ENCODE measurements around the gene CLN6. TPM values are rescaled to one million over a fixed set of nuclear protein-coding genes. Genes with fewer than 3 reads are reported as not detected.

Gene CLN6
- total RNA-seq: 35.0 and 37.5 TPM in 2 replicates

GRCh38 chr15:68229386-68230156, at the start of gene CLN6:
TSS of gene CLN6 (minus strand) at chr15:68229728. CDS start at chr15:68229584, 144 bp downstream.
- ATAC-seq (ENCODE audit: low read depth) (peak; percentile 88), DNase-seq (peak; percentile 85)
- POLR2A ChIA-PET: interaction anchor here (0.6 to 3.1 kb wide), 7 partner anchors 19 to 1164 kb away, joined by 3 to 34 read pairs (median 3); partner anchors contain the start of genes FEM1B, PIAS1 and SMAD3
- Mint-ChIP-seq H3K4me3 (peak within 1 kb of the TSS; percentile 92), H3K27ac (peak within 1 kb of the TSS; percentile 89), H3K4me1 (peaks cover 50% of the 10 kb centered on the region), H3K36me3 (ENCODE audit: low read depth) (peaks cover 3% of the 10 kb centered on the region), H3K9me3 (no peaks in the 10 kb centered on the region), H3K27me3 (no peaks in the 10 kb centered on the region)
- intact Hi-C loops (cut with micrococcal nuclease): loop anchor here (1.0 to 2.0 kb wide), 6 partner anchors 20 to 709 kb away; partner anchors contain the start of genes C15orf61, FEM1B, PIAS1 and RNU6-1
- TF ChIP-seq, protein P1, sequence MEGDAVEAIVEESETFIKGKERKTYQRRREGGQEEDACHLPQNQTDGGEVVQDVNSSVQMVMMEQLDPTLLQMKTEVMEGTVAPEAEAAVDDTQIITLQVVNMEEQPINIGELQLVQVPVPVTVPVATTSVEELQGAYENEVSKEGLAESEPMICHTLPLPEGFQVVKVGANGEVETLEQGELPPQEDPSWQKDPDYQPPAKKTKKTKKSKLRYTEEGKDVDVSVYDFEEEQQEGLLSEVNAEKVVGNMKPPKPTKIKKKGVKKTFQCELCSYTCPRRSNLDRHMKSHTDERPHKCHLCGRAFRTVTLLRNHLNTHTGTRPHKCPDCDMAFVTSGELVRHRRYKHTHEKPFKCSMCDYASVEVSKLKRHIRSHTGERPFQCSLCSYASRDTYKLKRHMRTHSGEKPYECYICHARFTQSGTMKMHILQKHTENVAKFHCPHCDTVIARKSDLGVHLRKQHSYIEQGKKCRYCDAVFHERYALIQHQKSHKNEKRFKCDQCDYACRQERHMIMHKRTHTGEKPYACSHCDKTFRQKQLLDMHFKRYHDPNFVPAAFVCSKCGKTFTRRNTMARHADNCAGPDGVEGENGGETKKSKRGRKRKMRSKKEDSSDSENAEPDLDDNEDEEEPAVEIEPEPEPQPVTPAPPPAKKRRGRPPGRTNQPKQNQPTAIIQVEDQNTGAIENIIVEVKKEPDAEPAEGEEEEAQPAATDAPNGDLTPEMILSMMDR (IDR thresholded peaks at IDR 0.05): no peak
- CTCF ChIA-PET: interaction anchor here (1.0 to 2.5 kb wide), 4 partner anchors 13 to 367 kb away, joined by 3 to 8 read pairs (median 3); no protein-coding TSS in a partner anchor

DNA sequence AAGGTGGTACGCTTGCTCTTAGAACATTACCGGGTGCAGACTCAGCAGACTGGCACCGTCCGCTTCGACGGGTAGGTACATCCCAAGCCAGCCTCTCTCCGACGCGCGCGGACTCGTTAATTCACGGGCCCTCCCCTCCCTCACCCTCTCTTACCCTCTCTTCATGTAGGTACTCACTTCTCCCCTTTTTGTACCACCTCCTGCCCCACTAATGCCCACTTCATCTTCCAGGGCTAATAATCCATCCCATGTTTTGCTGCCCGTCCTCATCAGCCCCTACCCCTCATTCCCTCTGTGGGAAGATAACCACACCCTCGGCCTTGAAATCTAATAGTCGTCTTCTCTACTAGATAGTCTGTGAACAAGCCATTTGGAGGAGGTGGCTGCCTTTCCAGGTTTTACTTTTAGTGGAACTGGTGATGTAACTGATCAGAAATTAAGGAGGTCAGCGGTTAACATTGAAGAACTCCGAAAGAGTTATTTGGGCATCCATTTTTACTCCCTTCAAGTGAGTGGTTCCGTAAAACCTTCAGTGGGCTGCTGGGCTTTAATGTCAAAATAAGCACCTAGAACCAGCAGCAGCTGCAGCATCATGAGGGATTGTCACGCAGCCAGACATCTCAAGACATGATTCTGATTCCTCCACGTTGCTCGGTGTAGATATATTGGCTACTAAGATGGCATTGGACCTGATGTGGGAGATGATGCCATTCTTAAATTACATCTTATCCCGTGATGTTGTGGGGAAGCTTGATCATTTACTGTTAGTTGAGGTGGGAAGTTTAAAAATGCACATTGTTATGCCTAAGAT, 49.3 kb upstream of the CLN6 start:
- H3K27ac Mint-ChIP-seq: peak overlapping the region; percentile 96
- TF ChIP-seq, protein P1 (IDR thresholded peaks at IDR 0.05): no peak
- CTCF ChIA-PET: interaction anchor here (1.0 kb wide), 1 partner anchor 26 kb away, joined by 3 read pairs; no protein-coding TSS in a partner anchor
- intact Hi-C loops (cut with micrococcal nuclease): loop anchor here (1.0 to 10.0 kb wide), 5 partner anchors 28 to 1174 kb away; partner anchors contain the start of genes ANP32A, GLCE, PIAS1 and RPLP1
- no peaks in the 10 kb centered on the region for H3K9me3 Mint-ChIP-seq
- no peaks in the 10 kb centered on the region for H3K27me3 Mint-ChIP-seq
- H3K36me3 Mint-ChIP-seq (ENCODE audit: low read depth): peaks cover 13% of the 10 kb centered on the region
- DNase-seq (no peak), ATAC-seq (ENCODE audit: low read depth) (no peak)
- peak overlapping the region; percentile 93 for H3K4me3 Mint-ChIP-seq
- POLR2A ChIA-PET: interaction anchor here (0.6 to 2.5 kb wide), 5 partner anchors 12 to 758 kb away, joined by 5 to 35 read pairs (median 13); partner anchors contain the start of genes C15orf61, CLN6 and PIAS1
- H3K4me1 Mint-ChIP-seq: peaks cover 56% of the 10 kb centered on the region

- CTCF ChIA-PET: interaction anchor here (1.1 to 3.4 kb wide), 2 partner anchors 25 to 28 kb away, joined by 6 to 14 read pairs; no protein-coding TSS in a partner anchor
- peaks cover 55% of the 10 kb centered on the region for H3K4me1 Mint-ChIP-seq
Observed at GRCh38 chr15:68278345-68278594, 48.7 kb upstream of the CLN6 start.

GRCh38 chr15:68277603-68278344, 48.2 kb upstream of the CLN6 start, which contains the start of gene FEM1B:
TSS of gene FEM1B (plus strand) at chr15:68277745. CDS start at chr15:68278418, 673 bp downstream.
- Mint-ChIP-seq H3K36me3 (ENCODE audit: low read depth) (peaks cover 13% of the 10 kb centered on the region), H3K4me3 (peak within 1 kb of the TSS; percentile 93), H3K4me1 (peaks cover 55% of the 10 kb centered on the region), H3K9me3 (no peaks in the 10 kb centered on the region), H3K27ac (peak within 1 kb of the TSS; percentile 96), H3K27me3 (no peaks in the 10 kb centered on the region)
- ATAC-seq (ENCODE audit: low read depth): peak; percentile 81
- peak; percentile 88 for DNase-seq
- TF ChIP-seq, protein P1 (IDR thresholded peaks at IDR 0.05): no peak
- intact Hi-C loops (cut with micrococcal nuclease): loop anchor here (1.0 to 10.0 kb wide), 9 partner anchors 22 to 1175 kb away; partner anchors contain the start of genes ANP32A, CLN6, GLCE and PIAS1
- CTCF ChIA-PET: interaction anchor here (1.1 to 3.4 kb wide), 2 partner anchors 25 to 28 kb away, joined by 6 to 14 read pairs; no protein-coding TSS in a partner anchor
- POLR2A ChIA-PET: interaction anchor here (0.6 to 2.5 kb wide), 21 partner anchors 8 to 1773 kb away, joined by 3 to 35 read pairs (median 6); partner anchors contain the start of genes C15orf61, CLN6, PIAS1 and RNU6-1

More at GRCh38 chr15:68278345-68278594, 48.7 kb upstream of the CLN6 start:
- peaks cover 13% of the 10 kb centered on the region for H3K36me3 Mint-ChIP-seq (ENCODE audit: low read depth)
- ATAC-seq (ENCODE audit: low read depth): no peak
- H3K27me3 Mint-ChIP-seq: no peaks in the 10 kb centered on the region
- DNase-seq: no peak
- peak overlapping the region; percentile 93 for H3K4me3 Mint-ChIP-seq
- no peaks in the 10 kb centered on the region for H3K9me3 Mint-ChIP-seq
- intact Hi-C loops (cut with micrococcal nuclease): loop anchor here (1.0 to 10.0 kb wide), 5 partner anchors 29 to 1175 kb away; partner anchors contain the start of genes ANP32A, GLCE, PIAS1 and RPLP1
- TF ChIP-seq, protein P1 (IDR thresholded peaks at IDR 0.05): no peak
- POLR2A ChIA-PET: interaction anchor here (0.6 to 2.5 kb wide), 14 partner anchors 9 to 1175 kb away, joined by 3 to 35 read pairs (median 8); partner anchors contain the start of genes C15orf61, CLN6, PIAS1 and RPLP1
- peak overlapping the region; percentile 96 for H3K27ac Mint-ChIP-seq

Measured in activated B cell treated with CpG ODN at 0.5 μM for 24 hours (primary cell).